Fibroblast of lung (primary cell): ENCODE results near the gene GRAP2.

ENCODE experiments used
- EZH2 ChIP-seq: IDR thresholded peaks from 2 replicates; pipeline ENCODE4 v1.5.1; 2012; ENCODE audit warnings: low read length, control low read depth, mild to moderate bottlenecking; ENCODE audit errors: missing control alignments
- TF ChIP-seq, protein P1 (sequence below), 2 donors: IDR thresholded peaks in 1 of 2; conservative IDR thresholded peaks in 1 of 2; 1 replicate in 1 of 2; 2 replicates in 1 of 2; pipeline ENCODE4 v1.5.1; 2011 to 2012; ENCODE audit warnings: low read length in 2 of 2, control low read depth in 1 of 2, inconsistent platforms in 1 of 2, low read depth in 1 of 2, mild to moderate bottlenecking in 1 of 2

GRCh38 chr22:39894554-39895092 lies 6.3 kb upstream of the GRAP2 start:
- TF ChIP-seq, protein P1, sequence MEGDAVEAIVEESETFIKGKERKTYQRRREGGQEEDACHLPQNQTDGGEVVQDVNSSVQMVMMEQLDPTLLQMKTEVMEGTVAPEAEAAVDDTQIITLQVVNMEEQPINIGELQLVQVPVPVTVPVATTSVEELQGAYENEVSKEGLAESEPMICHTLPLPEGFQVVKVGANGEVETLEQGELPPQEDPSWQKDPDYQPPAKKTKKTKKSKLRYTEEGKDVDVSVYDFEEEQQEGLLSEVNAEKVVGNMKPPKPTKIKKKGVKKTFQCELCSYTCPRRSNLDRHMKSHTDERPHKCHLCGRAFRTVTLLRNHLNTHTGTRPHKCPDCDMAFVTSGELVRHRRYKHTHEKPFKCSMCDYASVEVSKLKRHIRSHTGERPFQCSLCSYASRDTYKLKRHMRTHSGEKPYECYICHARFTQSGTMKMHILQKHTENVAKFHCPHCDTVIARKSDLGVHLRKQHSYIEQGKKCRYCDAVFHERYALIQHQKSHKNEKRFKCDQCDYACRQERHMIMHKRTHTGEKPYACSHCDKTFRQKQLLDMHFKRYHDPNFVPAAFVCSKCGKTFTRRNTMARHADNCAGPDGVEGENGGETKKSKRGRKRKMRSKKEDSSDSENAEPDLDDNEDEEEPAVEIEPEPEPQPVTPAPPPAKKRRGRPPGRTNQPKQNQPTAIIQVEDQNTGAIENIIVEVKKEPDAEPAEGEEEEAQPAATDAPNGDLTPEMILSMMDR (conservative IDR thresholded peaks at IDR 0.05 in 1 of 2, IDR thresholded peaks at IDR 0.05 in 1 of 2; ENCODE audit: low read depth in 1 of 2, low read length in 2 of 2): no peak
- TF ChIP-seq EZH2: no peak
